Measurements from ENCODE around the gene ZNF385A.

DNA sequence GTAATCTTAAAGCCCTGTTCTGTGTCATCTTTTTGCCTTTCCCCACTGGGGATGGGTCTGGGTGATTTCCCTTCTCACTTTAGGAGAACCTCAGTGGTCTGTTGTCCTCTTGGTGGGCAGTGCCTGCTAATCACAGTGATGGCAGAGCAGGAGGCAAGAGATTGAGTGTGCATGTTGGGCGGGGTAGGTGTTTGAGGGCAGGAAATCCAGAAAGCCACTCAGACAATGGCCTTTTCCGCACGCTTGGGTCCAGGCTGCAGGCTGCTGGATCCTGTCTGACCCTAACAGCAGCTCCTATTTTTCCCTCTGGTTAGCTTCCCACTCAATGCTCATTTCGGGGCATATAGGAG, 48.3 kb upstream of the ZNF385A start:
- no peak for TF ChIP-seq SREBF2 (CRISPR knock-in tag; IDR thresholded peaks at IDR 0.05)
- TF ChIP-seq ELF4 (CRISPR knock-in tag; IDR thresholded peaks at IDR 0.05) = no peak
- no peak for TF ChIP-seq SMC3 (conservative IDR thresholded peaks at IDR 0.05; ENCODE audit: insufficient read depth, low read depth, low read length)
- TF ChIP-seq, protein P1, sequence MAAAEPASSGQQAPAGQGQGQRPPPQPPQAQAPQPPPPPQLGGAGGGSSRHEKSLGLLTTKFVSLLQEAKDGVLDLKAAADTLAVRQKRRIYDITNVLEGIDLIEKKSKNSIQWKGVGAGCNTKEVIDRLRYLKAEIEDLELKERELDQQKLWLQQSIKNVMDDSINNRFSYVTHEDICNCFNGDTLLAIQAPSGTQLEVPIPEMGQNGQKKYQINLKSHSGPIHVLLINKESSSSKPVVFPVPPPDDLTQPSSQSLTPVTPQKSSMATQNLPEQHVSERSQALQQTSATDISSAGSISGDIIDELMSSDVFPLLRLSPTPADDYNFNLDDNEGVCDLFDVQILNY (CRISPR knock-in tag; IDR thresholded peaks at IDR 0.05) = no peak
- TF ChIP-seq ZNF740 (CRISPR knock-in tag; IDR thresholded peaks at IDR 0.05) = no peak
- TF ChIP-seq ZNF740 (tag; IDR thresholded peaks at IDR 0.05) = no peak
- TF ChIP-seq YY1 (IDR thresholded peaks at IDR 0.05; ENCODE audit: borderline replicate concordance in 1 of 3, control insufficient read depth in 1 of 3, extremely low read depth in 1 of 3, insufficient read depth in 3 of 3, insufficient read length in 1 of 3, insufficient replicate concordance in 2 of 3, low read depth in 1 of 3, low read length in 2 of 3) = no peak
- no peak for TF ChIP-seq CTCF (IDR thresholded peaks at IDR 0.05 in 2 of 3, conservative IDR thresholded peaks at IDR 0.05 in 1 of 3; ENCODE audit: insufficient read depth in 2 of 3, low read depth in 1 of 3, low read length in 3 of 3)
